ENCODE results near the gene DCAF8L1. TPM values are rescaled to one million over a fixed set of nuclear protein-coding genes. Genes with fewer than 3 reads are reported as not detected.

Gene DCAF8L1
- total RNA-seq, 6 experiments from 2014 or later, result not detected

DNA sequence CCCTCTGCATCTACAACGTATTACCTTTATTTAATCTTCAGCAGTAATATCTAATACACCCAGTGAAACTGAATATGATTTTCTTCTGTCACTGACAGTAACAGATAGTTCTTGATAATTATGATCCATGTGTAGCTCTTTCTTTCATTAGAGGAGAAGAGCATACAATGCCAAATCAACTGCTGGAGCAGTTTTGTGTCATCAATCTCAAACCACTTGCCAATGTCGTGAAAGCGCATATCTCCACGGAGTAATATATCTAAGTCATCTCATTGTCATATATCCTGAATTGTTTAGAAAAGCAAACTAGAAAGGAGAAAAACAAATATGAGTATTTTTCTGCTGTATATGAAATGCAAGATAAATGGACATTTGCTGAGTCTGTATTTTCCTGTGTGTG is 47.9 kb downstream of the DCAF8L1 start:
- intact Hi-C loops (cut with DNase I), result no loop called here
- Histone ChIP-seq H3K4me1 (no peaks in the 10 kb centered on the region), H3K9me3 (no peaks in the 10 kb centered on the region), H3K27ac (no peak overlapping the region), H3K27me3 (no peaks in the 10 kb centered on the region), H3K4me3 (no peak overlapping the region), H3K36me3 (no peaks in the 10 kb centered on the region)
- TF ChIP-seq POLR2A (IDR thresholded peaks at IDR 0.05) (no peak), CTCF (IDR thresholded peaks at IDR 0.05) (no peak)
- no peak for DNase-seq
- no peak for ATAC-seq
- 67% methylated on average over 4 of the region's 4 CpGs for WGBS (ENCODE audit: insufficient coverage, low coverage, low lambda C conversion rate, missing lambda C conversion rate)

Other genes starting within 250 kb of the DCAF8L1 start
- gene MAGEB10, start 173.5 kb downstream of the DCAF8L1 start, total RNA-seq, result not detected